Liver (tissue), 9 donors: ENCODE results near the gene CLEC16A. TPM values are rescaled to one million over a fixed set of nuclear protein-coding genes. Genes with fewer than 3 reads are reported as not detected.

Source experiments
- DNase-seq: peaks from one replicate; pipeline ENCODE4 v3.0.0-alpha.2; 2017; ENCODE audit warnings: low spot score
- H3K27ac ChIP-seq, 2 donors: one replicate each; pipeline ENCODE4 v1.7.0; 2013; ENCODE audit warnings: inconsistent platforms in 2 of 2, low read length in 2 of 2, control low read depth in 1 of 2, low read depth in 1 of 2, mild to moderate bottlenecking in 1 of 2
- H3K27me3 ChIP-seq, 4 donors: one replicate each; pipeline versions ENCODE4 v1.6.1 to v1.7.0; 2013; ENCODE audit warnings: low read length in 3 of 4, inconsistent platforms in 1 of 4, mild to moderate bottlenecking in 1 of 4, moderate library complexity in 1 of 4; ENCODE audit not compliant: control insufficient read depth in 4 of 4, insufficient read depth in 4 of 4
- H3K36me3 ChIP-seq, 4 donors: one replicate each; pipeline versions ENCODE4 v1.6.1 to v1.7.0; 2013; ENCODE audit warnings: low read length in 3 of 4, mild to moderate bottlenecking in 3 of 4, low read depth in 1 of 4, moderate library complexity in 1 of 4; ENCODE audit not compliant: control insufficient read depth in 4 of 4, insufficient read depth in 3 of 4
- H3K4me1 ChIP-seq, 4 donors: one replicate each; pipeline versions ENCODE4 v1.6.1 to v1.7.0; 2013; ENCODE audit warnings: low read length in 3 of 4, mild to moderate bottlenecking in 3 of 4, moderate library complexity in 1 of 4; ENCODE audit not compliant: control insufficient read depth in 4 of 4, insufficient read depth in 4 of 4
- H3K4me3 ChIP-seq, 3 donors: one replicate each; pipeline versions ENCODE4 v1.6.1 to v1.7.0; 2013; ENCODE audit warnings: low read length in 3 of 3, control low read depth in 1 of 3, low read depth in 1 of 3, mild to moderate bottlenecking in 1 of 3
- H3K9ac ChIP-seq, 2 donors: one replicate each; pipeline ENCODE4 v1.7.0; 2013; ENCODE audit warnings: low read length in 2 of 2, mild to moderate bottlenecking in 2 of 2, moderate library complexity in 2 of 2, control low read depth in 1 of 2, low read depth in 1 of 2
- H3K9me3 ChIP-seq, 4 donors: one replicate each; pipeline versions ENCODE4 v1.6.1 to v1.7.0; 2013; ENCODE audit warnings: low read length in 3 of 4; ENCODE audit not compliant: control insufficient read depth in 4 of 4
- ATF3 ChIP-seq: IDR thresholded peaks from 2 replicates; pipeline ENCODE4 v1.6.1; 2016; ENCODE audit warnings: antibody characterized with exemption
- CTCF ChIP-seq: fragments of 150-350 bp; IDR thresholded peaks from 2 replicates; pipeline ENCODE4 v1.5.1; 2017; ENCODE audit warnings: improper control_type of control experiment, low read depth, low read length; ENCODE audit not compliant: missing input control
- EGR1 ChIP-seq, 2 donors: IDR thresholded peaks; 2 replicates each; pipeline ENCODE4 v1.6.1; 2016 to 2018; ENCODE audit warnings: antibody characterized with exemption in 2 of 2, low read depth in 2 of 2
- FOXA1 ChIP-seq: IDR thresholded peaks from 2 replicates; pipeline ENCODE4 v1.6.1; 2016; ENCODE audit warnings: antibody characterized with exemption
- FOXA2 ChIP-seq: IDR thresholded peaks from 2 replicates; pipeline ENCODE4 v1.6.1; 2016; ENCODE audit warnings: antibody characterized with exemption
- GABPA ChIP-seq, 2 donors: IDR thresholded peaks in 1 of 2; conservative IDR thresholded peaks in 1 of 2; 2 replicates each; pipeline ENCODE4 v1.6.1; 2016; ENCODE audit warnings: antibody characterized with exemption in 2 of 2, mild to moderate bottlenecking in 1 of 2, moderate library complexity in 1 of 2
- HNF4A ChIP-seq, 2 donors: conservative IDR thresholded peaks; 2 replicates each; pipeline ENCODE4 v1.6.1; 2016; ENCODE audit warnings: antibody characterized with exemption in 2 of 2, mild to moderate bottlenecking in 2 of 2
- HNF4G ChIP-seq: IDR thresholded peaks from 2 replicates; pipeline ENCODE4 v1.6.1; 2016; ENCODE audit warnings: antibody characterized with exemption
- JUND ChIP-seq, 2 donors: IDR thresholded peaks; 2 replicates each; pipeline ENCODE4 v1.6.1; 2016; ENCODE audit warnings: antibody characterized with exemption in 2 of 2
- MAX ChIP-seq: IDR thresholded peaks from 2 replicates; pipeline ENCODE4 v1.6.1; 2016; ENCODE audit warnings: antibody characterized with exemption
- NR2F2 ChIP-seq: IDR thresholded peaks from 2 replicates; pipeline ENCODE4 v1.6.1; 2016; ENCODE audit warnings: antibody characterized with exemption
- RAD21 ChIP-seq, 2 donors: IDR thresholded peaks; 2 replicates each; pipeline ENCODE4 v1.6.1; 2016; ENCODE audit warnings: antibody characterized with exemption in 2 of 2, mild to moderate bottlenecking in 2 of 2
- REST ChIP-seq: IDR thresholded peaks from 2 replicates; pipeline ENCODE4 v1.6.1; 2016; ENCODE audit warnings: antibody characterized with exemption, mild to moderate bottlenecking
- RXRA ChIP-seq, 2 donors: IDR thresholded peaks; 2 replicates each; pipeline ENCODE4 v1.6.1; 2017 to 2018; ENCODE audit warnings: antibody characterized with exemption in 2 of 2, mild to moderate bottlenecking in 1 of 2
- SP1 ChIP-seq: IDR thresholded peaks from 2 replicates; pipeline ENCODE4 v1.6.1; 2018; ENCODE audit warnings: antibody characterized with exemption, mild to moderate bottlenecking
- TAF1 ChIP-seq: conservative IDR thresholded peaks from 2 replicates; pipeline ENCODE4 v1.6.1; 2016; ENCODE audit warnings: antibody characterized with exemption, mild to moderate bottlenecking
- YY1 ChIP-seq: IDR thresholded peaks from 2 replicates; pipeline ENCODE4 v1.6.1; 2016; ENCODE audit warnings: antibody characterized with exemption, mild to moderate bottlenecking
- ZBTB33 ChIP-seq: IDR thresholded peaks from 2 replicates; pipeline ENCODE4 v1.6.1; 2016; ENCODE audit warnings: antibody characterized with exemption
- WGBS: extraction: QIAGEN DNeasy Blood & Tissue Kit; methylation state at CpG from one replicate; pipeline ENCODE4 v1.1.7; 2013; 5-methylcytosine and 5-hydroxymethylcytosine counted together
- polyA plus RNA-seq, 2 donors: library from polyadenylated mRNA; stranded (reverse) in 1 of 2; unstranded in 1 of 2; fragments of 200-250 nt in 1 of 2; fragments of >200 nt in 1 of 2; fragmentation: Nextera tagmentation in 1 of 2; extraction: Ambion mirVana in 1 of 2; gene quantifications; one replicate each; pipeline versions ENCODE4 v1.2.1 to v1.2.3, GENCODE V29; 2013 to 2015
- total RNA-seq, 2 donors: library from RNA; depleted of rRNA; stranded (reverse); fragments of >200 nt; gene quantifications; one replicate each; pipeline ENCODE4 v1.2.3, GENCODE V29; 2014
- donor health status: healthy.
- donor health status: healthy.
- donor health status: healthy.
- donor health status: healthy.
- donor health status: healthy.

CLEC16A gene
- total and polyA plus RNA-seq, 4 donors: 9.7 to 23.0 (median 17.4) TPM

GRCh38 chr16:10906482-10906881, 37.9 kb upstream of the CLEC16A start:
- DNase-seq: no peak
- no peaks in the 10 kb centered on the region for H3K27me3 ChIP-seq
- H3K9me3 ChIP-seq: no peaks in the 10 kb centered on the region
- 96% methylated on average over 19 of the region's 19 CpGs for WGBS
- H3K27ac ChIP-seq: no peak overlapping the region
- no peaks in the 10 kb centered on the region for H3K4me1 ChIP-seq
- H3K36me3 ChIP-seq: peaks cover 0 to 7% (median 1%) of the 10 kb centered on the region in 4 donors
- H3K4me3 ChIP-seq: no peak overlapping the region
- H3K9ac ChIP-seq: no peak overlapping the region
- TF ChIP-seq CTCF (no peak), REST (no peak), ATF3 (no peak), FOXA2 (no peak), MAX (no peak), EGR1 (IDR thresholded peaks at IDR 0.05; ENCODE audit: low read depth in 2 of 2) (no peak), RXRA (IDR thresholded peaks at IDR 0.05) (no peak), HNF4G (no peak), YY1 (no peak), GABPA (IDR thresholded peaks at IDR 0.05 in 1 of 2, conservative IDR thresholded peaks at IDR 0.05 in 1 of 2) (no peak), SP1 (no peak), TAF1 (no peak), NR2F2 (no peak)

GRCh38 chr16:10906914-10907756, 37.2 kb upstream of the CLEC16A start:
- WGBS: 90% methylated on average over 46 of the region's 46 CpGs
- Histone ChIP-seq H3K9me3 (no peaks in the 10 kb centered on the region), H3K9ac (no peak overlapping the region), H3K27ac (no peak overlapping the region), H3K36me3 (peaks cover 0 to 7% (median 1%) of the 10 kb centered on the region in 4 donors), H3K27me3 (no peaks in the 10 kb centered on the region), H3K4me1 (no peaks in the 10 kb centered on the region), H3K4me3 (no peak overlapping the region)
- no peak for DNase-seq
- no peak for TF ChIP-seq RAD21 (IDR thresholded peaks at IDR 0.05)
- TF ChIP-seq TAF1: no peak
- no peak for TF ChIP-seq RXRA (IDR thresholded peaks at IDR 0.05)
- TF ChIP-seq JUND (IDR thresholded peaks at IDR 0.05): no peak
- no peak for TF ChIP-seq EGR1 (IDR thresholded peaks at IDR 0.05; ENCODE audit: low read depth in 2 of 2)
- no peak for TF ChIP-seq ATF3
- TF ChIP-seq HNF4G: no peak
- TF ChIP-seq MAX: no peak
- no peak for TF ChIP-seq SP1
- no peak for TF ChIP-seq HNF4A (conservative IDR thresholded peaks at IDR 0.05)
- TF ChIP-seq FOXA1: no peak
- no peak for TF ChIP-seq NR2F2
- no peak for TF ChIP-seq YY1
- TF ChIP-seq ZBTB33: no peak
- TF ChIP-seq CTCF: no peak
- TF ChIP-seq GABPA (IDR thresholded peaks at IDR 0.05 in 1 of 2, conservative IDR thresholded peaks at IDR 0.05 in 1 of 2): no peak
